Subcutaneous adipose tissue (tissue), 4 donors: ENCODE data around the gene NSD1. TPM values are rescaled to one million over a fixed set of nuclear protein-coding genes. Genes with fewer than 3 reads are reported as not detected.

Experiments
- CTCF ChIP-seq: fragments of 450-650 bp; IDR thresholded peaks from one replicate; pipeline ENCODE4 v1.5.1; 2016; ENCODE audit warnings: low read depth, mild to moderate bottlenecking, control low read depth, antibody characterized with exemption, moderate library complexity
- total RNA-seq, 4 donors: library from RNA; depleted of rRNA; stranded (reverse); fragments of >200 nt; gene quantifications; one replicate each; pipeline ENCODE4 v1.1.0, GENCODE V29; 2016

NSD1 gene
- total RNA-seq, 4 donors from 2014 or later: 35.2 to 52.0 (median 37.7) TPM

- no peak for TF ChIP-seq CTCF
Measured at GRCh38 chr5:177209610-177210009, 76.0 kb downstream of the NSD1 start.

GRCh38 chr5:177212242-177212641 is 78.7 kb downstream of the NSD1 start:
- no peak for TF ChIP-seq CTCF

GRCh38 chr5:177220576-177220975 is 87.0 kb downstream of the NSD1 start:
- no peak for TF ChIP-seq CTCF

GRCh38 chr5:177222269-177222668 is 88.7 kb downstream of the NSD1 start:
- TF ChIP-seq CTCF: no peak

GRCh38 chr5:177225798-177226197 is 92.2 kb downstream of the NSD1 start:
- TF ChIP-seq CTCF: no peak

- TF ChIP-seq CTCF: no peak
Measured at GRCh38 chr5:177226860-177227259, 93.3 kb downstream of the NSD1 start.

- no peak for TF ChIP-seq CTCF
Measured at GRCh38 chr5:177228751-177229150, 95.2 kb downstream of the NSD1 start.
